HG03521 (cell line): ENCODE results near the gene CHSY3.
"Not testable (repeated sequence)": the region's sequence is repeated elsewhere in the genome, so short reads cannot be mapped to it uniquely, and the experiment has no call there.

Experiments
- ATAC-seq: cut with Tn5 transposase; IDR thresholded peaks from one replicate; pipeline ENCODE4 v1.9.1; 2021; ENCODE audit warnings: mild to moderate bottlenecking, moderate library complexity; ENCODE audit not compliant: unreplicated experiment

The CHSY3 gene

DNA sequence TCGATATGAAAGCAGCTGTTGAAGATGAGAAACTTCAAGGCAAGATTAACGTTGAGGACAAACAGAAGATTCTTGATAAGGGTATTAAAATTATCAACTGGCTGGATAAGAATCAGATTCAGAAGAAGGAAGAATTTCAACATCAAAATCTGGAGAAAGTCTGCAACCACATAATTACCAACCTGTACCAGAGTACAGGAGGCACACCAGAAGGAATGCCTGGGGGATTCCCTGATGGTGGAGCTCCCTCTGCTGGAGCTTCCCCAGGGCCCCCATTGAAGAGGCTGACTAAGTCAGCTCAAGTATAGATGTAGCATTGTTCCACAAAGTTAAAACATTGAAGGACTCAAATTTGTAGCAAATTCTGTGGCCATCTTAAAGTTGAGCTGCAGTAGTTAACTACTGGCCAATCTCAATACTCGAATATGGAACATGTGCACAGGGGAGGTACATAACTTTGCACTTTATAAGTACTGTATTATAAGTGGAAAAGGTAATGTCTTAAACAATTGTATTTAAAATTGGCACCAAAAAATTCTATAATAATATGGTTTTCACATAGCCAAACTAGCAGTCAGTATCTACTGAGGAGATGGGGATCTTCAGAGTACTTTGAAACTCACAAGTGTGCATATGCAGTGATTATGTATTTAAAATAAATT, 237.5 kb downstream of the CHSY3 start:
- no peak for ATAC-seq

- ATAC-seq = no peak
Measured at GRCh38 chr5:130151239-130151638, 247.0 kb downstream of the CHSY3 start.

- ATAC-seq = no peak
Measured at GRCh38 chr5:130155345-130156011, 251.2 kb downstream of the CHSY3 start.

DNA sequence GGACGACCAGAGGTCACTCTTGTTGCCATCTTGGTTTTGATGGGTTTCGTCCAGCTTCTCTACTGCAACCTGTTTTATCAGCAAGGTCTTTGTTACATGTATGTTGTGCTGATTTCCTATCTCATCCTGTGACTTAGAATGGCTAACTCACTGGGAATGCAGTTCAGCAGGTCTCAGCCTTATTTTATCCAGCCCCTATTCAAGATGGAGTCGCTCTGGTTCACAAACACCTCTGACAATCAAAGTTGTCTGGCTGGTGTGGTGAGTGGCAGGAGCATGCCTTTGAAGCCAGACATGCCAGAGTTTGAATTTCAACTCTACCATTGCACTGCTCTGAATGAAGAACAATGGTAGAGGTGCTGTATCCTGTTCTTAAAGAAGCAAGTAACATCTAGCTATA, 253.8 kb downstream of the CHSY3 start:
- ATAC-seq = no peak

DNA sequence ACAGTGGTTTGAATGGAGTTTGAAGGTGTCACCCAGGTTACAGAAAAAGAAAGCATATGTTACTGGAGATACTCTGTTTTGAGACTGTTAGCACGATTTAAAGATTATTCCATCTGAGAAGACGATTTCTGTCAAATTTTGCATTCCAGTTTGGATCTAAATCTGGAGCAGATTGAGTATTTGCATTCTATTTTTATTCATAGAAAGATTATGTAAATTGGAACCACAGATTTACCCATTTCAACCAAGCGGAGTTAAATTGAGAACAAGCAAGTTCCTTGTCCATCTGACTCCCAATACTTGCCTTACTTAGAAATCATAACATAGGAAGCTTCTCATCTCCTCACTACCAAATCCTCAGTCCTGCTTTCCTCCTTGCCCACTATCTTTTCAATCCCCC, 255.7 kb downstream of the CHSY3 start:
- no peak for ATAC-seq

- ATAC-seq = no peak
Measured at GRCh38 chr5:130164966-130165365, 260.7 kb downstream of the CHSY3 start.

- ATAC-seq = no peak
Measured at GRCh38 chr5:130166839-130167490, 262.7 kb downstream of the CHSY3 start.

GRCh38 chr5:130168211-130168610, 263.9 kb downstream of the CHSY3 start:
- ATAC-seq = no peak

GRCh38 chr5:130171699-130172098, 267.4 kb downstream of the CHSY3 start:
- no peak for ATAC-seq

DNA sequence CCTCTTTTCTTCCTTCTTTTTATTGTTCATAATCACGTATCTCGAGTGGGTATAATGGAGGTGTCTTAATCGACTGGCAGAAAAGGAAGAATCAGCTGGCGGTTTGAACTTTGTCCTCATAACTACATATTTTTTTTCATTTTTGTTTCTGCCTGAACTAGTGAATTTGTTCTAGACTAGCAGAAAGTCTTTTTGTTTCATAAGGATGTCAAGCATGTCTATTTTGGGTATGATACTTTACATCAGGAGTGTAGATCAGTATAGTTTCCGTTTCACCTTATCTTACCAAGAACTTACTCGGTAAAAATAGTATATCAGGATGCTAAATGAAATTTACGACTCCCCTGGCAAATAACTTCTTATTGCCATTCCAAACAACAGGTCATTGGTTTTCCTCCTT, 278.9 kb downstream of the CHSY3 start:
- no peak for ATAC-seq

- no peak for ATAC-seq
Measured at GRCh38 chr5:130189961-130190360, 285.7 kb downstream of the CHSY3 start.

GRCh38 chr5:130198927-130199326, 294.7 kb downstream of the CHSY3 start:
- ATAC-seq = peak; percentile 51

DNA sequence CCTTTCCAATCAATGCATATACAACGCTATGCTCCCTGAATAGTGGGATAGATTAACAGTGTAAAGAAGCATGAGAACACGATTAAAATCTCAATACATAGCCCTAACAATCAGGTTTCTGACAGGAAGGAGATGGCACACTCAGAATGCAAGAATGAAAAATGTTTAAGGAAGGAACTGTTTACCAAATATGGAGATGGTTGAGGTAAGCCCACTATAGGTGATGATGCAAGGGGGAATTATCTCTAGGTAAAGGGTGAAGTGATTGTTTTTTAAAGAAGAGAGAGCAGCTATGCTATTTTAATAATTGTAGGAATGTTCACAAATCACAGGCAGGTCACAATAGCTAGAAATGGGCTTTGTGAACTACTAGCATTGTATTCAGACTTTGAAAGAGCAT, 302.4 kb downstream of the CHSY3 start:
- ATAC-seq = no peak

GRCh38 chr5:130213607-130214006, 309.3 kb downstream of the CHSY3 start:
- no peak for ATAC-seq

DNA sequence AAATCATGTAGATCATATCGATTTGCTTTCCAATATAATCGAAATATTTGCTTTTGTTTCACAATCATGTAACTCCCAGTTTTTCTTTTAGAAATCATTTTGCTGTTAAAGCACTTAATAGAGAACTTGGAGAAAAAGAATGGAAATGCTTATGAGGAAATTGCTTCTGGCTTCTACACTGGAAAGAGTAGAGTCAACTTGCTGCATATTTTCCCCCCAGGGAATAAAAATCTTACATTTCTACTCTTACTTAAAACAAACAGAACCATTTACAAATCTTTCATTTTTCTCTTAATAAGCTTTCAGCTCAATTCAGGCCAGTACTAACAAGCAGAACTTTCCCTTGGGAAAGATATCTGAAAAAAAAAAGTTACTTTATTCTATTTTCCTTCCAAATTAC, 312.0 kb downstream of the CHSY3 start:
- ATAC-seq = no peak

GRCh38 chr5:130222573-130222972, 318.3 kb downstream of the CHSY3 start:
- ATAC-seq = no peak

DNA sequence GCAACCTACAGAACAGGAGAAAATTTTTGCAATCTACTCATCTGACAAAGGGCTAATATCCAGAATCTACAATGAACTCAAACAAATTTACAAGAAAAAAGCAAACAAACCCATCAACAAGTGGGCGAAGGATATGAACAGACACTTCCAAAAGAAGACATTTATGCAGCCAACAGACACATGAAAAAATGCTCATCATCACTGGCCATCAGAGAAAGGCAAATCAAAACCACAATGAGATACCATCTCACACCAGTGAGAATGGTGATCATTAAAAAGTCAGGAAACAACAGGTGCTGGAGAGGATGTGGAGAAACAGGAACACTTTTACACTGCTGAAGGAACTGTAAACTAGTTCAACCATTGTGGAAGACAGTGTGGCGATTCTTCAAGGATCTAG, 322.3 kb downstream of the CHSY3 start:
- not testable (repeated sequence) for ATAC-seq

GRCh38 chr5:130227699-130228098, 323.4 kb downstream of the CHSY3 start:
- no peak for ATAC-seq

DNA sequence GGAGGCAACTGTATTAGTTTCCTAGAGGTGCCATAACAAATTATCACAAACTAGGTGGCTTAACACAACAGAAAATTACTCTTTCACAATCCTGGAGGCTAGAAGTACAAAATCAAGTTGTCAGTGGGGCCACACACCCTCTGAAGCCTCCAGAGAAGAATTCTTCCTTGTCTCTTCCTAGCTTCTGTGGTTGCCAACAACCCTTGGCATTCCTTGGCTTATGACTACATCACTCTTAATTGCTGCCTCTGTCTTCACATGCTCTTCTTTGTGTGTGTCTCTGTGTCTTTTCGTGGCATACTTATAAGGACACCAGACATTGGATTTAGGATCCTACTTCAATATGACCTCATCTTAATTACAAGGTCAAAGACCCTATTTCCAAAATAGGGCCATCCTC, 327.5 kb downstream of the CHSY3 start:
- ATAC-seq = no peak

GRCh38 chr5:130234816-130235215, 330.6 kb downstream of the CHSY3 start:
- ATAC-seq = no peak
